NT2/D1 (cell line): ENCODE results near the gene PHACTR1.

Source experiments
- DNase-seq: peaks from one replicate; pipeline ENCODE4 v3.0.0-alpha.2; 2011; ENCODE audit warnings: low read depth, low spot score
- H3K27me3 ChIP-seq: 2 replicates; pipeline ENCODE4 v1.6.0; 2011; ENCODE audit warnings: mild to moderate bottlenecking; ENCODE audit not compliant: insufficient read length, insufficient read depth
- H3K36me3 ChIP-seq: 2 replicates; pipeline ENCODE4 v1.6.1; 2011; ENCODE audit warnings: mild to moderate bottlenecking, low read length, mixed read lengths; ENCODE audit not compliant: insufficient read depth, insufficient read length
- H3K4me1 ChIP-seq: 2 replicates; pipeline ENCODE4 v1.5.1; 2011; ENCODE audit not compliant: insufficient read depth, insufficient read length
- H3K4me3 ChIP-seq: 2 replicates; pipeline ENCODE4 v1.5.1; 2011; ENCODE audit warnings: low read depth; ENCODE audit not compliant: insufficient read length
- H3K9ac ChIP-seq: 2 replicates; pipeline ENCODE4 v1.6.0; 2011; ENCODE audit warnings: low read depth; ENCODE audit not compliant: insufficient read length
- H3K9me3 ChIP-seq: 2 replicates; pipeline ENCODE4 v1.5.1; 2011; ENCODE audit warnings: mild to moderate bottlenecking, low read length; ENCODE audit not compliant: insufficient read depth
- SUZ12 ChIP-seq: IDR thresholded peaks from 2 replicates; pipeline ENCODE4 v1.6.1; 2011; ENCODE audit not compliant: insufficient read length, insufficient read depth; ENCODE audit errors: extremely low read depth
- YY1 ChIP-seq: IDR thresholded peaks from 2 replicates; pipeline ENCODE4 v1.6.1; 2011; ENCODE audit not compliant: insufficient read length, insufficient read depth
- ZNF274 ChIP-seq: IDR thresholded peaks from 2 replicates; pipeline ENCODE4 v1.6.1; 2011; ENCODE audit warnings: mild to moderate bottlenecking, low read depth, low read length

PHACTR1 gene

DNA sequence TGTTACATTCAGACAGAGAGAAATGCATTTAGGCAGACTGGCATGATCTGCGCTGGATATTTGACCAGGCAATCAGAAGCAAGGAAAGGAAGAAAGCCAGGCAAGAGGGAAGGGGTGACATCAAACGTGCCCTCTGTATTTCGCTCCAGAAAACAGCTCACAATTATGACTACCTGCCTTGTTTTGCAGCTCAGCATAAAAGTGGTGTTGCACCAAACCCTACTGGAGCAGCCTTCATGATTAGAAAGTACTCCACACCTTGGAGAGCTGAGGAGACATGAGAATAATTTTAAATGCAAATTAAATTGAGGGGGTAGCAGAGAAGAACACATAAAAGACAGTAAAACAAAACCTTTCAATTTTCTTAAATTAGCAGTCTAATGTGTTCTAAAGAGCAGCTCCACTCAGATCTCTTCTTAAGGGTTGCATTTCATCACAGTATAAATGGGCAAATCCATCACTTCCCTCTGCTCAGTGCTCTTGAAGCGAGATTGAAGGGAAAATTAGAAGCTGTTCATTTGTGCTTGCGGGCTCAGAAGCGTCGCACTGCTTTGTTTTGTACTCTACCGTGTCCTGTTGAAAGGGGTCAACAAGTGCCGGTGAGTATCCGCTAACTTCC, at the start of gene PHACTR1:
Gene PHACTR1, plus strand, starts transcription at position 470 of the 619 bp plus-strand sequence.
- DNase-seq: no peak
- TF ChIP-seq SUZ12 (no peak), YY1 (no peak), ZNF274 (no peak)
- Histone ChIP-seq H3K9ac (no peak within 1 kb of the TSS), H3K4me3 (no peak within 1 kb of the TSS), H3K4me1 (no peaks in the 10 kb centered on the region), H3K27me3 (no peaks in the 10 kb centered on the region), H3K9me3 (no peaks in the 10 kb centered on the region), H3K36me3 (no peaks in the 10 kb centered on the region)

DNA sequence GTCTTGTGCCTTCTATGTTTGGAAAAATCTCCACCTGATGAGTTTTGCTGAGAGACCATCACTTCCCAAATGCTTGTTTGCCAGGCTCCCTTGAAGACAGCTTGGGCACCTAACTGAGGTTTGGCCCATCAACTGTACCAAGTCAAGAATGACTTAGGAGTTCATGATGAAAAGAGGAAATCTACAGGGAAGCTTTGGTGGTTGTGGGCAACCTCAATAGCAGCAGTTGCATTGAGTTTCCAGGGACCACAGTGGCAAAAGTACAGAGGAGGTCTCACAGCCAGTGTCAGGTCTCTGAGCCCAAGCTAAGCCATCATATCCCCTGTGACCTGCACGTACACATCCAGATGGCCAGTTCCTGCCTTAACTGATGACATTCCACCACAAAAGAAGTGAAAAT, 49.7 kb upstream of the PHACTR1 start:
- H3K4me3 ChIP-seq: no peak overlapping the region
- TF ChIP-seq ZNF274 (no peak), YY1 (no peak), SUZ12 (no peak)
- H3K4me1 ChIP-seq: no peaks in the 10 kb centered on the region
- no peak for DNase-seq
- no peak overlapping the region for H3K9ac ChIP-seq
- no peaks in the 10 kb centered on the region for H3K9me3 ChIP-seq
- H3K36me3 ChIP-seq: no peaks in the 10 kb centered on the region
- H3K27me3 ChIP-seq: no peaks in the 10 kb centered on the region

DNA sequence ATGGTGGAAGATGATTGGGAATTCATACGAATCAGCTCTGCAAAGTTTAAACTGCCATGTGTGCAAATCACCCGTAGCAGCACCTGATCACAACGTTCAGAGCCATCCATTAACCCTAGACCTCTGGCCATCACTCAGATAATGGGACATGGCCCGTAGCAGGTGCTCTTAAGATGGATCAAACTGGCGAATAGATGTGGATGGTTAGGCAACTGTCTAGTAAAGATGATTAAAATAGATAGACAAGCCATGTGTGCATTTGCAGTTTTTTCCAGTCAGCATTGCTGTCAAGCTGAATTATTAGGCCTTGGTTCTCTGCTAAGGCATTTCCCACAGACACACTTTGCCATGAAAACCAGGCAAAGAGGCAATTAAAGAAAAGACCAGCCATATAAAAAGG, 40.6 kb upstream of the PHACTR1 start:
- Histone ChIP-seq H3K27me3 (no peaks in the 10 kb centered on the region), H3K9me3 (peaks cover 14% of the 10 kb centered on the region; the same call in 1 of the 2 replicates), H3K4me3 (no peak overlapping the region), H3K4me1 (no peaks in the 10 kb centered on the region), H3K9ac (no peak overlapping the region), H3K36me3 (no peaks in the 10 kb centered on the region)
- no peak for DNase-seq
- TF ChIP-seq SUZ12 (no peak), ZNF274 (no peak), YY1 (no peak)

DNA sequence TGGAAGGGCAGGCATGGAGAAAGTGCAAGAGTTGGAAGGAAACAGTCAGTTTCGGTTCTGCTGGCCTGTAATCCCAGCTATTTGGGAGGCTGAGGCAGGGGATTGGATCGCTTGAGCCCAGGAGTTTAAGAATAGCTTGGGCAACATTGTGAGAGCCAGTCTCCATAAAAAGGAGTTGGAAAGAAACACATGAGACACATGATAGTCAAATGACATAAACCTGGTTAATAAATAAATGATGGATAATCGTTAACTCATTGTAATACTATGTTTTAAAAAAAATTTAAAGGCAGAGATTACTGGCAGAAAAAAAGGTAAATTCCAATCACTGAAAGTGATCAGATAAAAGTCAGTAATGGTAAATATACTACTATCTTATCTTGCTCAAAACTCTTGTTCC, 37.2 kb upstream of the PHACTR1 start:
- no peak overlapping the region for H3K4me3 ChIP-seq
- no peak for DNase-seq
- H3K27me3 ChIP-seq: no peaks in the 10 kb centered on the region
- TF ChIP-seq ZNF274 (no peak), YY1 (no peak), SUZ12 (no peak)
- no peaks in the 10 kb centered on the region for H3K36me3 ChIP-seq
- no peaks in the 10 kb centered on the region for H3K4me1 ChIP-seq
- peaks cover 14% of the 10 kb centered on the region; the same call in 1 of the 2 replicates for H3K9me3 ChIP-seq
- H3K9ac ChIP-seq: no peak overlapping the region

DNA sequence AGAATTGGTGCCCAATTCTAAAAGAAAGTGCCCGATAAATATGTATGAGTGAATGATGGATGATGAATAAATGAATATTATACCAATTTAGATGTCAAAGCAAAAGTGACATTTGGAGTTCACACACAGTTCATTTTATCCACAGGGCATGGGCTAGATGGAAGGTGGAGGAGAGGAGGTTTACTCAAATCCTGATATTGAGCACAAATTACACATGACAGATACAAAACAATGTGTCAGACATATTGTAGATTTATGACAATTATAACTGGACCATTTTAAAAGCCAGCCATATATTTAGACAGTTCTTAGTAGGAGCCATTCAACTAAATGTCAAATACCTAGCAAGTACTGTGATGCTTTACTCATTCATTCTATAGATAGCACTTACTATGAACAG, 23.4 kb upstream of the PHACTR1 start:
- TF ChIP-seq SUZ12: no peak
- TF ChIP-seq ZNF274: no peak
- TF ChIP-seq YY1: no peak
- Histone ChIP-seq H3K9me3 (no peaks in the 10 kb centered on the region), H3K36me3 (no peaks in the 10 kb centered on the region), H3K4me3 (no peak overlapping the region), H3K9ac (no peak overlapping the region), H3K27me3 (no peaks in the 10 kb centered on the region), H3K4me1 (no peaks in the 10 kb centered on the region)
- DNase-seq: no peak

DNA sequence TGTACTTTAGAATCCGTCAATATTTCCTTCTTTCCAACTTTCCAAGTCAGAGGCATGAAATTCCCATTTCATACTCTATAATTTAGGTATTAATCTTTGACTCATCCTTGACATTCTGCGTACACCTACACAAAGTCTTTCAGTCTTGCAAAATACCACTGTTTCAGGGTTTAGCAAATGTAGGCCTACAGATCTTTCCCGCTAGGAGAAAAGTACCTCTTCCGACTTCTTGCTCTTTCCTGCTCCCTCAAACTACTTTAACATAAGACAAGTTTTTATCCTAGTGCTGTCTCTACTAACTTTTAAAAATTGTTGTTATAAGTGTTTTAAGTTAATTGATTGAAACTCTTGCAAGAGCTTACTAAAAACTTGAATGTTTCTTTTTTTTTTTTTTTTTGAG, 18.3 kb upstream of the PHACTR1 start:
- Histone ChIP-seq H3K4me3 (no peak overlapping the region), H3K4me1 (no peaks in the 10 kb centered on the region), H3K36me3 (no peaks in the 10 kb centered on the region), H3K9me3 (no peaks in the 10 kb centered on the region), H3K27me3 (no peaks in the 10 kb centered on the region), H3K9ac (no peak overlapping the region)
- DNase-seq: no peak
- TF ChIP-seq YY1 (no peak), SUZ12 (no peak), ZNF274 (no peak)

DNA sequence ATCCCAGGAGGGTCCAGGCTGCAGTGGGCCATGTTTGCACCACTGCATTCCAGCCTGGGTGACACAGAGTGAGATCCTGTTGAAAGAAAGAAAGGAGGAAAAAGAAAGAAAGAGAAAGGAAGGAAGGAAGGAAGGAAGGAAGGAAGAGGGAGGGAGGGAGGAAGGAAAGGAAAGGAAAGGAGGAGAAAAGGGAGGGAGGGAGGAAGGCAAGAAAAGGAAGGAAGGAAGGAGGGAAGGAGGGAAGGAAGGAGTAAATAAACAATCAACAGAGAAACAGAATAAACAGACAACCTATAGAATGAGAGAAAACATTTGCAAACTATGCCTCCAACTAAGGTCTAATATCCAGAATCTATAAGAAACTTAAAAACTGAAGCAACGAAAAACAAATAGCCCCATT, 11.6 kb upstream of the PHACTR1 start:
- TF ChIP-seq ZNF274 (no peak), YY1 (no peak), SUZ12 (no peak)
- Histone ChIP-seq H3K36me3 (no peaks in the 10 kb centered on the region), H3K27me3 (no peaks in the 10 kb centered on the region), H3K9me3 (no peaks in the 10 kb centered on the region), H3K4me3 (no peak overlapping the region), H3K4me1 (no peaks in the 10 kb centered on the region), H3K9ac (no peak overlapping the region)
- no peak for DNase-seq
